ENCODE results near the gene TENM4. TPM values are rescaled to one million over a fixed set of nuclear protein-coding genes. Genes with fewer than 3 reads are reported as not detected.

TENM4 gene
- total and polyA plus RNA-seq, 11 donors, result 0.08 to 6.4 (median 1.0) TPM

DNA sequence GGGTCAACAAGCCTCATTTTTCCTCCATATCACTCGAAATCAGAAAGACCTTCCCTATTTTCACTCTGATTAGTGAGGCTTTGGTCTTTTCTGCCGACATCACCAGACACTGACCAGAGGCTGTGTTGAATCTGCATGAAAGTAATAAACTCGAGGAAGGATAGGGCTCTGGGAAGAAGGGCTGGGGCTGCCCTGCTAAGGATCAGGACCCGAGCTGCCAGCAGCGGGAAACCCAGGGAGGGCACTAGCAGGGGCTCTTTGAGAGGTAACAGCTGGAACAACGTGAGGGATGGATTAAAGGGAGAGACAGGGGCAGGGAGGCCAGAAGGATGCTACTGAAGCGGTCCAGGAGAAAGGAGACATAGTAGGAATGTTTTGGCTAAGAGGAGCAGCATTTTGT lies 488.7 kb downstream of the TENM4 start:
- intact Hi-C loops (cut with DNase I), result loop anchor here in 1 of 10 donors (10.0 kb wide), 1 partner anchor 307 kb away; no protein-coding TSS in a partner anchor
- H3K36me3 ChIP-seq, result no peaks in the 10 kb centered on the region
- 78 to 86% (median 82%) methylated on average over 7 of the region's 7 CpGs for WGBS, 4 donors

DNA sequence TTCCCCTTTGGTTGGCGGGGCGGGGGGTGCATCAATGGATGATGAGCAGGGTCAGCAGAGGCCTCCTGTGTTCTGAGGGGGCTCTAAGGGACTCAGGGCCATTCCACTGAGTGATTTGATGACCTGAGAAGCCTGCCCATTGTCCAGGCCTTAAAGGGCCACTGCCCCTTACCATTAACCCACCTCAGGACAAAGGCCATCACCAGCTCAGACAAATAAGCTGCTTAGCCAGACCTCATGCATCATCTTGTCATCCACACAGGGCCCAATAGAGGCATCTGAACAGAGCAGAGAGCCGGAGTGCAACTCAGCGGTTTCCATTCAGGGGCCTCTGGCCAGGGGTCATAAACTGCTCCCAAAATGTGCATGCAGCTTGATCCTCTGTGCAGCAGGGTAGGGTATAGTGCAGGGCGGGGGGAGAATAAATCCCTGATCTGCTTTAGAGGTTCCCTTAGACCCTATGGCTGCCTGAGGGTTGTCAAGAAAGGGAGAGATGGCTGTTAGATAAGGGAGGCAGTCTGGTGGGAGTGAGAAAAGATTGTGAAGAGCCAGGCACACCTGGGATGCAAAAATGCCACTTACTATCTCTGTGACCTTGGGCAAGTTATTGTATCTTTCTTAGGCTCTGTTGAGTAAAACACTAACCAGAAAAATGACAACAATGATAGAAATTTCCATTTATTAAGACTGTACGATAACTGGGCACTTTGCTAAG lies 490.7 kb downstream of the TENM4 start:
- Histone ChIP-seq H3K27ac (no peak overlapping the region), H3K4me1 (peaks cover 0 to 23% (median 11%) of the 10 kb centered on the region in 12 donors), H3K9me3 (peaks cover 0 to 9% (median 0%) of the 10 kb centered on the region in 12 donors), H3K27me3 (peaks cover 0 to 12% (median 0%) of the 10 kb centered on the region in 9 donors), H3K36me3 (no peaks in the 10 kb centered on the region), H3K4me3 (no peak overlapping the region)
- 93 to 95% (median 94%) methylated on average over 6 of the region's 6 CpGs for WGBS, 4 donors
- no peak for DNase-seq
- intact Hi-C loops (cut with DNase I), result loop anchor here in 1 of 10 donors (10.0 kb wide), 1 partner anchor 305 kb away; no protein-coding TSS in a partner anchor
- ATAC-seq, result no peak
- TF ChIP-seq POLR2A (IDR thresholded peaks at IDR 0.05), result no peak

More for the DNA sequence above, 488.7 kb downstream of the TENM4 start:
- Histone ChIP-seq H3K27ac (no peak overlapping the region), H3K9me3 (no peaks in the 10 kb centered on the region), H3K27me3 (peaks cover 0 to 12% (median 0%) of the 10 kb centered on the region in 9 donors), H3K4me3 (no peak overlapping the region), H3K4me1 (peaks cover 0 to 26% (median 11%) of the 10 kb centered on the region in 12 donors)
- ATAC-seq (no peak), DNase-seq (no peak)
- TF ChIP-seq POLR2A (IDR thresholded peaks at IDR 0.05), result no peak
- TF ChIP-seq, protein P1, sequence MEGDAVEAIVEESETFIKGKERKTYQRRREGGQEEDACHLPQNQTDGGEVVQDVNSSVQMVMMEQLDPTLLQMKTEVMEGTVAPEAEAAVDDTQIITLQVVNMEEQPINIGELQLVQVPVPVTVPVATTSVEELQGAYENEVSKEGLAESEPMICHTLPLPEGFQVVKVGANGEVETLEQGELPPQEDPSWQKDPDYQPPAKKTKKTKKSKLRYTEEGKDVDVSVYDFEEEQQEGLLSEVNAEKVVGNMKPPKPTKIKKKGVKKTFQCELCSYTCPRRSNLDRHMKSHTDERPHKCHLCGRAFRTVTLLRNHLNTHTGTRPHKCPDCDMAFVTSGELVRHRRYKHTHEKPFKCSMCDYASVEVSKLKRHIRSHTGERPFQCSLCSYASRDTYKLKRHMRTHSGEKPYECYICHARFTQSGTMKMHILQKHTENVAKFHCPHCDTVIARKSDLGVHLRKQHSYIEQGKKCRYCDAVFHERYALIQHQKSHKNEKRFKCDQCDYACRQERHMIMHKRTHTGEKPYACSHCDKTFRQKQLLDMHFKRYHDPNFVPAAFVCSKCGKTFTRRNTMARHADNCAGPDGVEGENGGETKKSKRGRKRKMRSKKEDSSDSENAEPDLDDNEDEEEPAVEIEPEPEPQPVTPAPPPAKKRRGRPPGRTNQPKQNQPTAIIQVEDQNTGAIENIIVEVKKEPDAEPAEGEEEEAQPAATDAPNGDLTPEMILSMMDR (IDR thresholded peaks at IDR 0.05), result no peak

DNA sequence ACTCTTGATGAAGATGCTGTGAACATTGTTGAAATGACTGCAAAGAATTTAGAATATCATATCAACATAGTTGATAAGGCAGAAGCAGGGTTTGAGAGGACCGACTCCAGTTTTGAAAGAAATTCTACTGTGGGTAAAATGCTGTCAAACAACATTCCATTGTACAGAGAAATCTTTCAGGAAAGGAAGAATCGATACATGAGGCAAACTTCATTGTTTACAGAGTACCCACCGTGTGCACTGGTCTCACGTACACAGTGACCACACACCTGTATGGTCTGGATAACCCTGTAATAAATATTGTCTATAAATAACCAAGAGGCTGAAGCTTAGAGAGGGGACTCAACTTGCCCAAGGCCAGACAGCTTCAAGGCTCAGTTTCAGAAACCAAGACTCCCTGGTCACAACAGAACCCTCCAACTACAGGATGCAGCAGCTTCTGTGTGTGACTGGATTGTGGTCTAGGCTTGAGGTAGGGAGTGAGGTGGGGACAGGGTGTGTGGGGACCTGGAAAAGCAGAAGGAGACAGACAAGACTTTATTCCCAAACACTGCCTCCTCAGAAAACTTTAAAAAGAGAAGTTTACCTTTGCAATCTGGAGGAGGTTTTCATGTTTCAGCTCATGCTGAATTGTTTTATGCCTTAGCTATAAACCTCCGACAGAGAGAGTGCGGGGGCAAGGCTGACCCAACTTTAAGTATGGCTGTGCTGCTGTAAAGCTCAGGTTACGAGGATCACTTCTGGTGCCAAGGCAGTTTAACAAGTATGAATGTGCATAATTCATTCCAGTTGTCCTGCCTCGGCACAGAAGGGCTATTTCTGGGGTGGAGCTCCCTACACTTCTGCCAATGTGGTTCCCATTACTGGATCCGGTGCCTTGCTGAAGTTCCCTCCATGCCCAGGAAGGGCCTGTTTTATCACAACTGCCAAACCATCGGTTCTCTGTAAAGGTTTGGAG lies 493.6 kb downstream of the TENM4 start:
- Histone ChIP-seq H3K9me3 (peaks cover 0 to 9% (median 0%) of the 10 kb centered on the region in 12 donors), H3K4me1 (no peaks in the 10 kb centered on the region), H3K27me3 (peaks cover 0 to 8% (median 0%) of the 10 kb centered on the region in 9 donors), H3K36me3 (no peaks in the 10 kb centered on the region), H3K4me3 (no peak overlapping the region), H3K27ac (no peak overlapping the region)
- 78 to 86% (median 82%) methylated on average over 10 of the region's 10 CpGs for WGBS, 4 donors
- no peak for TF ChIP-seq POLR2A (IDR thresholded peaks at IDR 0.05)
- TF ChIP-seq, protein P1 (IDR thresholded peaks at IDR 0.05), result no peak
- DNase-seq (no peak), ATAC-seq (no peak)
- intact Hi-C loops (cut with DNase I), result no loop called here

DNA sequence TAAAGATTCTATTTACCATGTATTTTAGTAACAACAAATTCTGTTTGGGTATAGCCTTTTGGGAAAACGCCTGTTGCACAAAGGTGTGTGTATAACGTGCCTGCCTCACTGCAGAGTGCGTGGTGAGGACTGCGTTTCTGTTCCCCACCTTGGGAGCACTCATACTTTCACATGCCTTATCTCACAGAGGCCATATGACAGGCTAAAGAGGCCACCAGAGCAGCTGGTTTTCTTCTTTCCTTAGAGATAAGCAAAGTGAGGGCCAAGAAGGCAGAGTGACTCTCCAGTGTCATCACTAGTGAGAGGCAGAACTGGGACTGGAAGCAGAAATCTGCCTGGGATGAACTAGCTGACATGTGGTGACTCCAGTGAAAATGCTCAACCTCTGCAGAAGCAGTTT lies 497.0 kb downstream of the TENM4 start:
- ATAC-seq, result no peak
- TF ChIP-seq, protein P1 (IDR thresholded peaks at IDR 0.05), result no peak
- TF ChIP-seq POLR2A (IDR thresholded peaks at IDR 0.05), result no peak
- H3K4me3 ChIP-seq, result no peak overlapping the region
- intact Hi-C loops (cut with DNase I), result no loop called here
- 50 to 61% (median 56%) methylated on average over 4 of the region's 4 CpGs for WGBS, 4 donors
- no peaks in the 10 kb centered on the region for H3K4me1 ChIP-seq
- H3K9me3 ChIP-seq, result peaks cover 0 to 9% (median 0%) of the 10 kb centered on the region in 12 donors
- no peak for DNase-seq
- no peaks in the 10 kb centered on the region for H3K36me3 ChIP-seq
- no peak overlapping the region for H3K27ac ChIP-seq
- H3K27me3 ChIP-seq, result peaks cover 0 to 4% (median 0%) of the 10 kb centered on the region in 9 donors

Data from heart left ventricle (tissue), 16 donors.